Spinal cord (tissue), 10 donors: ENCODE data around the gene RSF1. TPM values are rescaled to one million over a fixed set of nuclear protein-coding genes. Genes with fewer than 3 reads are reported as not detected.

Experiments
- DNase-seq, 6 donors: peaks; one replicate each; pipeline versions ENCODE4 v3.0.0 to v3.0.0-alpha.2; 2013 to 2015; ENCODE audit warnings: low spot score in 6 of 6, low read depth in 4 of 6
- H3K27ac ChIP-seq: one replicate; pipeline ENCODE4 v1.5.1; 2013; ENCODE audit warnings: low read depth, low read length, control low read depth
- H3K27me3 ChIP-seq: one replicate; pipeline ENCODE4 v1.6.1; 2013; ENCODE audit warnings: low read length; ENCODE audit not compliant: control insufficient read depth, insufficient read depth
- H3K36me3 ChIP-seq: one replicate; pipeline ENCODE4 v1.6.1; 2013; ENCODE audit warnings: low read length; ENCODE audit not compliant: control insufficient read depth, insufficient read depth
- H3K4me1 ChIP-seq: one replicate; pipeline ENCODE4 v1.6.1; 2013; ENCODE audit warnings: low read length; ENCODE audit not compliant: control insufficient read depth, insufficient read depth
- H3K4me3 ChIP-seq: one replicate; pipeline ENCODE4 v1.5.1; 2013; ENCODE audit warnings: low read depth, low read length, control low read depth
- H3K9me3 ChIP-seq: one replicate; pipeline ENCODE4 v1.6.1; 2013; ENCODE audit warnings: low read length; ENCODE audit not compliant: control insufficient read depth, insufficient read depth
- WGBS: methylation state at CpG from one replicate; pipeline ENCODE4 v1.1.5; 2013; ENCODE audit warnings: missing lambda C conversion rate; ENCODE audit not compliant: insufficient coverage; 5-methylcytosine and 5-hydroxymethylcytosine counted together
- polyA plus RNA-seq, 2 donors: library from polyadenylated mRNA; unstranded; fragments of 120-200 nt; gene quantifications; one replicate each; pipeline ENCODE4 v1.2.1, GENCODE V29; 2013; ENCODE audit not compliant: insufficient read length in 2 of 2
- total RNA-seq, 2 donors: library from RNA; depleted of rRNA in 1 of 2; stranded (reverse); fragments of 120-200 nt in 1 of 2; fragments of >200 nt in 1 of 2; gene quantifications; one replicate each; pipeline versions ENCODE4 v1.2.3 to v1.2.4, GENCODE V29; 2013 to 2014
- donor health status: healthy.

The RSF1 gene
- total and polyA plus RNA-seq, 4 donors: 37.7 to 80.3 (median 63.5) TPM

DNA sequence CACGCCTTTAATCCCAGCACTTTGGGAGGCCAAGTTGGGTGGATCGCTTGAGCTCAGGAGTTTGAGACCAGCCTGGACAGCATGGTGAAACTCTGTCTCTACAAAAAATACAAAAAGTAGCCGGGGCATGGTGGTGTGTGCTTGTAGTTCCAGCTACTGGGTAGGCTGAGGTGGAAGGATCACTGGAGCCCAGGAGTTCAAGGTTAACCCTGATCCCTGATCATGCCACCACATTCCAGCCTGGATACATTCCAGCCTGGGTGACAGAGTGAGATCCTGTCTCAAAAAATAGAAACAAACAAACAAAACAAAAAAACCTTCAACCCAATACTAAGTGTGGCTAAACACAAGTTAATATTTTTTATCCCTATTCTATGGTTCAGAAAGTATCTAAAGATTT, 116.5 kb downstream of the RSF1 start:
- 83% methylated on average over 1 of the region's 3 CpGs for WGBS
- Histone ChIP-seq H3K36me3 (peaks cover 2% of the 10 kb centered on the region), H3K4me3 (no peak overlapping the region), H3K9me3 (no peaks in the 10 kb centered on the region), H3K4me1 (no peaks in the 10 kb centered on the region), H3K27ac (no peak overlapping the region), H3K27me3 (no peaks in the 10 kb centered on the region)
- DNase-seq: no peak

DNA sequence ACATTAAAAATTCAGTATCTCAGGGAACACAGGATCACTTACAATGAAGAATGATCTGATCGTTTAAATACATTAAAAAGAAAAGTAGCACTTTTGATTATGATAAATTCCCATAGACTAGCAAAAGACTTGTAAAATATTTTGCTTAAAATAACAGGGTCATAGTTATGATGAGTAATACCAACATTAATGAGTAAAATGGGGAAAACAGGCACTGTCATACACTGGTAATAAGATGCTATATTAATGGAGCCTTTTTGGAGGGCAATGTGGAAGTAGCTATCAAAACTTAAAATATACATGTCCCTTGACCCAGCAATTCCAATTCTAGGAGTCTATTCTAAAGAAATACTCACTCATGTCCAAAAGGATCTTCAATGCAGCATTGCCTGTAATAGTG, 121.1 kb downstream of the RSF1 start:
- no peaks in the 10 kb centered on the region for H3K9me3 ChIP-seq
- no peaks in the 10 kb centered on the region for H3K4me1 ChIP-seq
- H3K36me3 ChIP-seq: peaks cover 4% of the 10 kb centered on the region
- DNase-seq: no peak
- H3K27ac ChIP-seq: no peak overlapping the region
- no peaks in the 10 kb centered on the region for H3K27me3 ChIP-seq
- no peak overlapping the region for H3K4me3 ChIP-seq
- no CpG with 5 or more reads among the region's 1 CpG for WGBS

DNA sequence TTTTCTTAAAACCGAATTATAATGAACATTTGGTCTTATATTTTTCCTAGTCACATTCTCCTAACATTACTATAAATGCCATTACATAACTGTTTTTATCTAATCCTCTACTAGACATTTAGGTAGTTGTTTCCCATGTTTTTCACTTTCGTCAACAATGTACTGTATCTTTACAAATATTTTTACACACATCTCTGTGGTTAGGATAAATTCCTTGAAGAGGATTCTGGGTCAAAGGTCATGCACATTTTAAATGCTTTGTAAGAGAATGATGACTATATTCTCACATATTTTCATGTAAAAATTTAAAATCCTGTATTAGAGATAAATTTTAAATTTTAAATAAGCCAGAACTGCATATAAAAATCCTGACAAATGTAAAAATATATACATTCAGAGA, 121.6 kb downstream of the RSF1 start:
- H3K4me3 ChIP-seq: no peak overlapping the region
- no CpG with 5 or more reads among the region's 2 CpGs for WGBS
- no peaks in the 10 kb centered on the region for H3K27me3 ChIP-seq
- H3K9me3 ChIP-seq: no peaks in the 10 kb centered on the region
- H3K27ac ChIP-seq: no peak overlapping the region
- H3K36me3 ChIP-seq: peaks cover 4% of the 10 kb centered on the region
- DNase-seq: no peak
- H3K4me1 ChIP-seq: no peaks in the 10 kb centered on the region

DNA sequence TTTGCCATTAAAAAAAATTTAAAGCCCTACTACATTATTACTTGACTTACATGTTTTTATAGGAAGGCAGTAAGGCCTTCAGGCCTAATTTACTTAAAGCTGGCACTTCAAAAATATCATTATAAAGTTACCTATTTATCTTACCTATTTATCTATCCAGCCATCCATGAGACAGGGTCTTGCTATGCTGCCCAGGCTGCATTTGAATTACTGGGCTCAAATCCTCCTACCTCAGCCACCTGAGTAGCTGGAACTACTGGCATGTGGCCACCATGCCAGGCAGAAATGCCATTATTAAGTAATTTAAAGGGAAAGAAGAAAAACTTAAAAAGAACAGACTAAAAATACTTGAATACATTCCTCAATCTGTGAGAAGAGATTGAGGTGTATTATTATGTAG, 122.7 kb downstream of the RSF1 start:
- no peak for DNase-seq
- H3K27me3 ChIP-seq: no peaks in the 10 kb centered on the region
- peaks cover 4% of the 10 kb centered on the region for H3K36me3 ChIP-seq

DNA sequence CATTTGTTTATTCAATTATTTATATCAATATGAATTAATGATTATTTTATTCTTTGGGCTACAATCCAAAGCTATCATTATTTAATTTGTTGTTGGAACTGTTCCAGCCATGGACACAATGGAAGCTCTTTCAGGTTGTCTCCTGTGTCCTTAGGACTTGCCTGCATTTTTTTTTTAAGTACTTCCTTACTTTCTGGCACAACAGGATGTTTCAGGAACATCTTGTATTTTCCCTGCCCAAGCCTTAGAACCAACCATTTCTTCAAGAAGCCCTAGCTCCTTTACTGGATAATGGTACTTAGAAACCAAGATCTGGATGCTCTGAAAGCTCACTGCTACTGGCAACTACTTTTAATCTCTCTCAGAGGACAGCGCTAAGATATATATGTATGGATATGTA, 125.1 kb downstream of the RSF1 start:
- no peaks in the 10 kb centered on the region for H3K9me3 ChIP-seq

More for the DNA sequence above, 122.7 kb downstream of the RSF1 start:
- H3K4me3 ChIP-seq: no peak overlapping the region
- H3K4me1 ChIP-seq: no peaks in the 10 kb centered on the region
- H3K9me3 ChIP-seq: no peaks in the 10 kb centered on the region
- no peak overlapping the region for H3K27ac ChIP-seq

DNA sequence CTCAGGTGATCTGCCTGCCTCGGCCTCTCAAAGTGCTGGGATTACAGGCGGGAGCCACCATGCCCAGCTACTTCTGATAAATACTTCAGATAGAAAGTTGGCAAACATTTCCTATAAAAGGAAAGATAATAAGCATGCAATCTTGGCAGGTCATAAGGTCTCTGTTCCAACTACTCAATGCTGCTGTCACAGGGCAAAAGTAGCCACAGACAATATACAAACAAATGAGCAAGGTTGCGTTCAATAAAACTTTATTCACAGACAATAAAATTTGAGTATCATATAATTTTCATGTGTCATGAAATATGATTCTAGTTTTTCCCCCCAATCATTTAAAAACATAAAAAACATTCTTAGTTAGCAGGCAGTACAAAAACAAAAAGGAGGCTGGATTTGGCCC, 129.9 kb downstream of the RSF1 start:
- Histone ChIP-seq H3K9me3 (no peaks in the 10 kb centered on the region), H3K27me3 (no peaks in the 10 kb centered on the region), H3K4me3 (no peak overlapping the region), H3K27ac (no peak overlapping the region), H3K36me3 (peaks cover 20% of the 10 kb centered on the region), H3K4me1 (no peaks in the 10 kb centered on the region)
- WGBS: no CpG with 5 or more reads among the region's 3 CpGs
- no peak for DNase-seq

More for the DNA sequence above, 125.1 kb downstream of the RSF1 start:
- DNase-seq: no peak
- H3K36me3 ChIP-seq: peaks cover 15% of the 10 kb centered on the region
- H3K4me1 ChIP-seq: no peaks in the 10 kb centered on the region
- no peaks in the 10 kb centered on the region for H3K27me3 ChIP-seq
- no peak overlapping the region for H3K27ac ChIP-seq
- no CpG with 5 or more reads among the region's 1 CpG for WGBS
- no peak overlapping the region for H3K4me3 ChIP-seq

DNA sequence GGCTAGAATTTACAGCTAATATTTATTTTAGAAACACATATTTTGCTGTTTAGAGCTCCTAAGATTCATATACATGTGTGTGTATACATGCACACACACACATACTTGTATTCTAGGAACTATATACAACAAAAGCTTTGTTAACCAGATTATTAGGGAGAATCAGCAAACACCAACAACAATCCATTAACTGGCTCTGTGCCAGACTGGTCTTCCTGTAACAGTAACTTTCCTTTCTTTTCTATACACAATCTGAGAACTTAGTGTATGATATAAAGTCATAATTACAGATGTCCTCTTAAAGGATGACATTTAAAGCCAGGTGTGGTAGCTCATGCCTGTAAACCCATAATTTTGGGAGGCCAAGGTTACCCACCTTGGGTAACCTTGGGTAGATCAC, 133.4 kb downstream of the RSF1 start:
- no peak overlapping the region for H3K27ac ChIP-seq
- no peak for DNase-seq
- H3K36me3 ChIP-seq: peaks cover 30% of the 10 kb centered on the region
- H3K4me1 ChIP-seq: no peaks in the 10 kb centered on the region
- no peaks in the 10 kb centered on the region for H3K27me3 ChIP-seq
- no peaks in the 10 kb centered on the region for H3K9me3 ChIP-seq
- no peak overlapping the region for H3K4me3 ChIP-seq

DNA sequence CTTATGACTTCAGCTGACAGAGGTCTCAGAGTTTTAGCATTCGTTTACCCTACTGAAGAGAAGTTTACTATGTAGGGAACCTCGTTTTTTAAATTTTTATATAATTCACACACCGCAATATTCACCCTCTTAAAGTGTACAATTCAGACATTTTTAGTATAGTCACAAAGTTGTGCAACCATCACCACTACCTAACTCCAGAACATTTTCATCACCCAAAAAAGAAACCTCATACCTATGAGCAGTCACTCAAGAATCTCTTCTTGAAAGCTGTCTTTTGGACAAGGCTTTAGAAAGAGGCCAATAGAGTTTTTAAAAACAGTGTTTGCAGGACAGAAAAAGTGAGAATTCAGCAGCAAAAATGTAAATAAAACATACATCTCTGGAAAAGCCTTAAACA, 143.4 kb downstream of the RSF1 start:
- no CpG with 5 or more reads among the region's 3 CpGs for WGBS

DNA sequence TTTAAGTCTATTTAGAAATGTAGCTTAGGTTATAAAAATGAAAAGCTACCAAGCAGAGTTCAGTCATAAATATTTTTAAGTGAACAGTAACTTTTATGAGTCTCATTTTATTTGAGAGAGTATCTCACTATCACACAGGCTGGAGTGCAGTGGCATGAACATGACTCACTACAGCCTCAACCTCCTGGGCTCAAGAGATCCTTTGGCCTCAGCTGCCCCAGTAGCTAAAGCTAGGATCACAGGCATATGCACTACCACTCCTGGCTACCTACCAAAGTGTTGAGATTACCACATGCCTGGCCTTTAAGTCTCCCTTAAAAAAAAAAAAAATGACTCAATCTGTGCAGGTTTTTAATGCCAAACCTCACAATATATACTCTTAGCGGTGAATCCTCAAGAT, 148.3 kb downstream of the RSF1 start:
- H3K27ac ChIP-seq: no peak overlapping the region
- no CpG with 5 or more reads among the region's 1 CpG for WGBS

More for the DNA sequence above, 143.4 kb downstream of the RSF1 start:
- H3K4me1 ChIP-seq: no peaks in the 10 kb centered on the region
- no peaks in the 10 kb centered on the region for H3K9me3 ChIP-seq
- no peaks in the 10 kb centered on the region for H3K27me3 ChIP-seq
- peaks cover 18% of the 10 kb centered on the region for H3K36me3 ChIP-seq
- H3K27ac ChIP-seq: no peak overlapping the region
- H3K4me3 ChIP-seq: no peak overlapping the region
- no peak for DNase-seq

DNA sequence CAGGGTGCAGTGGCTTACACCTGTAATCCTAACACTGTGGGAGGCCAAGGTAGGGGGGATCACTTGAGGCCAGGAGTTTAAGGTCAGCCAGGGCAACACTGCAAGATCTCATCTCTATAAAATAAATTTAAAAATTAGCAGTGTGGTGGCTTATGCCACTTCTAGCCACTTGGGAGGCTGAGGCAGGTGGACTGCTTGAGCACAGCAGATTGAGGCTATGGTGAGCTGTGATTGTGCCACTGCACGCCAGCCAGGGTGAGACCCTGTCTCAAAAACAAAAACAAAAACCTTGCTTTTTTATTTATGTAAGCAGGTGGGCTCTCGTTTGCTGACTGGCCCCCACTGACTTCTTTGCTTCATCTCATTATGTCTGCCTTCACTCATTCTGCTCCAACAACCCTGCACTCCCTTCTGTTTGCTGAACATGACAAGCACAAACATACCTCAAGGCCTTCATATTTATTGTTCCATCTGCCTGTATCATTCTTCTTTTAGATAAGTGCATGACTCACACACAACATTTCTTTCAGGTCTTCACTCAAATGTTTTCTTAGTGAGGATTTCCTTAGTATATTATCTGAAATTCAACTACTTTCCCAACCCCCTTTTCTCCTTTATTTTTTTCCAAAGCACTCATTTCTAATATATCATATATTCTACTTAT, 150.5 kb downstream of the RSF1 start:
- Histone ChIP-seq H3K4me3 (no peak overlapping the region), H3K27ac (no peak overlapping the region), H3K36me3 (peaks cover 34% of the 10 kb centered on the region), H3K27me3 (no peaks in the 10 kb centered on the region), H3K4me1 (no peaks in the 10 kb centered on the region), H3K9me3 (no peaks in the 10 kb centered on the region)
- 75% methylated on average over 1 of the region's 2 CpGs for WGBS
- no peak for DNase-seq

More for the DNA sequence above, 148.3 kb downstream of the RSF1 start:
- H3K9me3 ChIP-seq: no peaks in the 10 kb centered on the region
- H3K27me3 ChIP-seq: no peaks in the 10 kb centered on the region
- no peak for DNase-seq
- peaks cover 30% of the 10 kb centered on the region for H3K36me3 ChIP-seq
- H3K4me1 ChIP-seq: no peaks in the 10 kb centered on the region
- no peak overlapping the region for H3K4me3 ChIP-seq
